Neural cell (in vitro differentiated cells): ENCODE data around the gene HSPB3.

Source experiments
- CTCF ChIP-seq: fragments of 450-650 bp; IDR thresholded peaks from 2 replicates; pipeline ENCODE4 v1.5.1; 2014; ENCODE audit warnings: antibody characterized with exemption, mild to moderate bottlenecking, moderate library complexity; ENCODE audit not compliant: poor library complexity, severe bottlenecking
- EP300 ChIP-seq: fragments of 450-650 bp; conservative IDR thresholded peaks from 2 replicates; pipeline ENCODE4 v1.6.1; 2014; ENCODE audit warnings: antibody characterized with exemption, mild to moderate bottlenecking, moderate library complexity; ENCODE audit not compliant: poor library complexity, severe bottlenecking
- EZH2 ChIP-seq: fragments of 200-600, 300-800 bp; shearing (Covaris generic), sonication (generic); IDR thresholded peaks from 2 replicates; pipeline ENCODE4 v1.6.1; 2014; ENCODE audit warnings: antibody characterized with exemption, low read length, borderline replicate concordance, mild to moderate bottlenecking; ENCODE audit not compliant: insufficient read depth, poor library complexity, severe bottlenecking
- MXI1 ChIP-seq: fragments of 450-650 bp; conservative IDR thresholded peaks from 2 replicates; pipeline ENCODE4 v1.6.1; 2014; ENCODE audit warnings: antibody characterized with exemption, mild to moderate bottlenecking; ENCODE audit not compliant: poor library complexity, severe bottlenecking
- POLR2AphosphoS5 ChIP-seq: IDR thresholded peaks from 2 replicates; pipeline ENCODE4 v1.6.1; 2012
- RAD21 ChIP-seq: fragments of 450-650 bp; conservative IDR thresholded peaks from 2 replicates; pipeline ENCODE4 v1.6.1; 2014; ENCODE audit warnings: antibody characterized with exemption, mild to moderate bottlenecking, moderate library complexity
- REST ChIP-seq: IDR thresholded peaks from 2 replicates; pipeline ENCODE4 v1.6.1; 2012; ENCODE audit warnings: borderline replicate concordance

DNA sequence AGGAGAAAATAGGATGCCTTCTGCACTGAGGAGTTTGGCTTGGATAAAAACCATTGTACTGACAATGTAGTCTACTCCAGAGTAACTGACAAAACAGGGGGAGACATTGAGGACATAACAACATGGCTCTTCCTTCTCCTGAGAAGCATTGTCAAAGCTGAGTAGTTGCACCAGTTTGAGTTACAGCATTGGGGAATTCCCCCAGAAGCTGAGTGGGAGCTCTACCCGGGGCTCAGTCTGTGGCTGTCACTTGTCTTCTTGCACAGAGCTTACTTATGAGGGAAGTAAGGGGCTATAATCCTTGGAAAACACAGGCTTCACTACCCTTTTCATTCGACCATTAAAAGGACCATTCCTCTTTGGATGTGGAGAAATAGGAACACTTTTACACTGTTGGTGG lies 21.2 kb downstream of the HSPB3 start:
- TF ChIP-seq CTCF, result no peak
- no peak for TF ChIP-seq POLR2AphosphoS5
- TF ChIP-seq REST, result no peak
- no peak for TF ChIP-seq RAD21
- no peak for TF ChIP-seq MXI1
- TF ChIP-seq EP300, result no peak
- no peak for TF ChIP-seq EZH2
